BE2C (cell line): Measurements from ENCODE around the gene SRA1.
A peak's percentile ranks its signal among the peaks of the same experiment; 100 is the strongest.

Experiments
- DNase-seq: peaks from one replicate; pipeline ENCODE4 v3.0.0-alpha.2; 2020
- H3K27me3 ChIP-seq: fragments of 250-450 bp; sonication (Bioruptor Pico); 2 replicates; pipeline ENCODE4 v1.5.1; 2020; ENCODE audit warnings: mild to moderate bottlenecking
- H3K36me3 ChIP-seq: fragments of 250-450 bp; sonication (Bioruptor Pico); 2 replicates; pipeline ENCODE4 v1.5.1; 2020; ENCODE audit warnings: mild to moderate bottlenecking
- H3K4me1 ChIP-seq: fragments of 250-450 bp; sonication (Bioruptor Pico); 2 replicates; pipeline ENCODE4 v1.5.1; 2020
- H3K4me3 ChIP-seq: 2 replicates; pipeline ENCODE4 v1.5.1; 2011; ENCODE audit warnings: low read depth, low read length
- H3K9me3 ChIP-seq: fragments of 250-450 bp; sonication (Bioruptor Pico); 2 replicates; pipeline ENCODE4 v1.5.1; 2020
- CTCF ChIP-seq: IDR thresholded peaks from 2 replicates; pipeline ENCODE4 v1.5.1; 2012; ENCODE audit warnings: mild to moderate bottlenecking, low read depth, low read length

The SRA1 gene

GRCh38 chr5:140575309-140575708 lies 18.0 kb upstream of the SRA1 start:
- TF ChIP-seq CTCF, result peak; percentile 66
- no peaks in the 10 kb centered on the region for H3K9me3 ChIP-seq
- H3K36me3 ChIP-seq, result no peaks in the 10 kb centered on the region
- H3K4me3 ChIP-seq, result no peak overlapping the region
- no peaks in the 10 kb centered on the region for H3K27me3 ChIP-seq
- no peaks in the 10 kb centered on the region for H3K4me1 ChIP-seq
- peak; percentile 60 for DNase-seq

GRCh38 chr5:140574165-140574564 lies 16.9 kb upstream of the SRA1 start:
- no peak for TF ChIP-seq CTCF
- Histone ChIP-seq H3K4me1 (no peaks in the 10 kb centered on the region), H3K9me3 (no peaks in the 10 kb centered on the region), H3K27me3 (no peaks in the 10 kb centered on the region), H3K4me3 (no peak overlapping the region), H3K36me3 (no peaks in the 10 kb centered on the region)
- DNase-seq, result no peak

GRCh38 chr5:140573683-140574082 lies 16.4 kb upstream of the SRA1 start:
- Histone ChIP-seq H3K9me3 (no peaks in the 10 kb centered on the region), H3K4me1 (no peaks in the 10 kb centered on the region), H3K36me3 (no peaks in the 10 kb centered on the region), H3K4me3 (no peak overlapping the region), H3K27me3 (no peaks in the 10 kb centered on the region)
- TF ChIP-seq CTCF, result no peak
- DNase-seq, result no peak

- no peak overlapping the region for H3K4me3 ChIP-seq
- H3K27me3 ChIP-seq, result no peaks in the 10 kb centered on the region
- H3K9me3 ChIP-seq, result no peaks in the 10 kb centered on the region
- DNase-seq, result no peak
- no peaks in the 10 kb centered on the region for H3K4me1 ChIP-seq
- TF ChIP-seq CTCF, result no peak
- peaks cover 17% of the 10 kb centered on the region for H3K36me3 ChIP-seq
Observed at GRCh38 chr5:140571105-140571504, 13.8 kb upstream of the SRA1 start.

GRCh38 chr5:140570488-140570887 lies 13.2 kb upstream of the SRA1 start:
- Histone ChIP-seq H3K36me3 (peaks cover 17% of the 10 kb centered on the region), H3K9me3 (no peaks in the 10 kb centered on the region), H3K27me3 (no peaks in the 10 kb centered on the region), H3K4me1 (no peaks in the 10 kb centered on the region), H3K4me3 (no peak overlapping the region)
- no peak for TF ChIP-seq CTCF
- DNase-seq, result no peak

- no peak for DNase-seq
- H3K9me3 ChIP-seq, result no peaks in the 10 kb centered on the region
- no peak overlapping the region for H3K4me3 ChIP-seq
- H3K4me1 ChIP-seq, result no peaks in the 10 kb centered on the region
- H3K36me3 ChIP-seq, result peaks cover 17% of the 10 kb centered on the region
- no peaks in the 10 kb centered on the region for H3K27me3 ChIP-seq
- no peak for TF ChIP-seq CTCF
Observed at GRCh38 chr5:140570058-140570457, 12.8 kb upstream of the SRA1 start.
